Esophagus (tissue), 2 donors: ENCODE results near the gene ACTR1B. TPM values are rescaled to one million over a fixed set of nuclear protein-coding genes. Genes with fewer than 3 reads are reported as not detected.

Experiments used
- polyA plus RNA-seq, 2 donors: library from polyadenylated mRNA; stranded (reverse); fragments of 200-250 nt; gene quantifications; one replicate each; pipeline ENCODE4 v1.2.3, GENCODE V29; 2013
- donor health status: healthy with polysubstance abuse.
- donor health status: Bipolar disorder and iron deficiency.

The ACTR1B gene
- polyA plus RNA-seq, 2 donors, result 39.2 to 40.9 TPM

Other genes starting within 250 kb of the ACTR1B start
- 10 to 100 TPM in 1 of 2 donors, 1 to 10 TPM in 1; 1.8 to 14.3 TPM for gene ANKRD36B, start 74.2 kb downstream of the ACTR1B start, polyA plus RNA-seq
- gene COX5B, start 18.0 kb downstream of the ACTR1B start, polyA plus RNA-seq, result 100 to 1,000 TPM; 442 to 656 TPM
- gene C2orf92, start 5.7 kb upstream of the ACTR1B start, polyA plus RNA-seq, result 10 to 100 TPM in 1 of 2 donors, 1 to 10 TPM in 1; 1.8 to 14.3 TPM
- gene ZAP70, start 49.5 kb upstream of the ACTR1B start, polyA plus RNA-seq, result 1 to 10 TPM; 3.9 to 5.0 TPM